Uterus (tissue), 4 donors: ENCODE measurements around the gene DHX34. TPM values are rescaled to one million over a fixed set of nuclear protein-coding genes. Genes with fewer than 3 reads are reported as not detected.
A peak's percentile ranks its signal among the peaks of the same experiment; 100 is the strongest.

Experiments
- DNase-seq, 2 donors: peaks; one replicate each; pipeline ENCODE4 v3.0.0-alpha.2; 2019 to 2020
- H3K27ac ChIP-seq, 2 donors: fragments of 200-600 bp; sonication (generic); 1 replicate in 1 of 2; 2 replicates in 1 of 2; pipeline ENCODE4 v1.5.1; 2016 to 2018
- H3K27me3 ChIP-seq, 2 donors: fragments of 200-600 bp; sonication (generic); one replicate each; pipeline ENCODE4 v1.5.1; 2018 to 2019; ENCODE audit warnings: control low read depth in 1 of 2
- H3K36me3 ChIP-seq, 2 donors: fragments of 200-600 bp; sonication (generic); one replicate each; pipeline ENCODE4 v1.5.1; 2019; ENCODE audit warnings: control low read depth in 1 of 2
- H3K4me1 ChIP-seq, 2 donors: fragments of 200-600 bp; sonication (generic); one replicate each; pipeline ENCODE4 v1.5.1; 2018 to 2019; ENCODE audit warnings: control low read depth in 1 of 2
- H3K4me3 ChIP-seq, 2 donors: fragments of 200-600 bp; sonication (generic); 1 replicate in 1 of 2; 2 replicates in 1 of 2; pipeline ENCODE4 v1.5.1; 2018 to 2019; ENCODE audit warnings: mild to moderate bottlenecking in 1 of 2
- H3K9me3 ChIP-seq, 2 donors: fragments of 200-600 bp; sonication (generic); one replicate each; pipeline ENCODE4 v1.5.1; 2019; ENCODE audit warnings: control low read depth in 1 of 2
- CTCF ChIP-seq, 4 experiments: fragments of 200-600 bp in 2 of 4; fragments of 450-650 bp in 2 of 4; sonication (generic) in 2 of 4; IDR thresholded peaks; one replicate each; pipeline ENCODE4 v1.5.1; 2016 to 2019; ENCODE audit warnings: antibody characterized with exemption in 4 of 4, mild to moderate bottlenecking in 2 of 4, moderate library complexity in 1 of 4
- POLR2A ChIP-seq, 2 donors: fragments of 450-650 bp; IDR thresholded peaks; one replicate each; pipeline ENCODE4 v1.6.1; 2016; ENCODE audit warnings: antibody characterized with exemption in 2 of 2, mild to moderate bottlenecking in 1 of 2, moderate library complexity in 1 of 2
- intact Hi-C: fragments of 100-400 bp; cut with DNase I; formaldehyde crosslinking; loops from one replicate; pipeline ENCODE4 v1.15.1; 2023; ENCODE audit warnings: low total_unique reads
- total RNA-seq, 4 donors: library from RNA; depleted of rRNA in 3 of 4; stranded (reverse); fragments of >200 nt in 3 of 4; gene quantifications; one replicate each; pipeline versions ENCODE4 v1.1.0 to v1.2.4, GENCODE V29; 2014 to 2023
- donor health status: DM: yes; HTN: yes; CAD: no.

Gene DHX34
- total RNA-seq, 4 donors from 2014 or later: 11.5 to 17.3 (median 15.8) TPM

GRCh38 chr19:47310819-47311218 is 38.3 kb upstream of the DHX34 start:
- no peak overlapping the region for H3K4me3 ChIP-seq
- no peaks in the 10 kb centered on the region for H3K36me3 ChIP-seq
- H3K4me1 ChIP-seq: no peaks in the 10 kb centered on the region
- DNase-seq: no peak
- H3K9me3 ChIP-seq: no peaks in the 10 kb centered on the region
- no peak overlapping the region for H3K27ac ChIP-seq
- TF ChIP-seq POLR2A (IDR thresholded peaks at IDR 0.05): no peak
- no peak for TF ChIP-seq CTCF (IDR thresholded peaks at IDR 0.05)
- intact Hi-C loops: no loop called here
- H3K27me3 ChIP-seq: no peaks in the 10 kb centered on the region

- no peak for DNase-seq
- no peaks in the 10 kb centered on the region for H3K9me3 ChIP-seq
- TF ChIP-seq CTCF (IDR thresholded peaks at IDR 0.05) (no peak), POLR2A (IDR thresholded peaks at IDR 0.05) (no peak)
- H3K36me3 ChIP-seq: no peaks in the 10 kb centered on the region
- no peaks in the 10 kb centered on the region for H3K4me1 ChIP-seq
- H3K27me3 ChIP-seq: no peaks in the 10 kb centered on the region
- no peak overlapping the region for H3K4me3 ChIP-seq
- H3K27ac ChIP-seq: no peak overlapping the region
- intact Hi-C loops: no loop called here
These were observed 36.6 kb upstream of the DHX34 start for GRCh38 chr19:47312366-47313006.

DNA sequence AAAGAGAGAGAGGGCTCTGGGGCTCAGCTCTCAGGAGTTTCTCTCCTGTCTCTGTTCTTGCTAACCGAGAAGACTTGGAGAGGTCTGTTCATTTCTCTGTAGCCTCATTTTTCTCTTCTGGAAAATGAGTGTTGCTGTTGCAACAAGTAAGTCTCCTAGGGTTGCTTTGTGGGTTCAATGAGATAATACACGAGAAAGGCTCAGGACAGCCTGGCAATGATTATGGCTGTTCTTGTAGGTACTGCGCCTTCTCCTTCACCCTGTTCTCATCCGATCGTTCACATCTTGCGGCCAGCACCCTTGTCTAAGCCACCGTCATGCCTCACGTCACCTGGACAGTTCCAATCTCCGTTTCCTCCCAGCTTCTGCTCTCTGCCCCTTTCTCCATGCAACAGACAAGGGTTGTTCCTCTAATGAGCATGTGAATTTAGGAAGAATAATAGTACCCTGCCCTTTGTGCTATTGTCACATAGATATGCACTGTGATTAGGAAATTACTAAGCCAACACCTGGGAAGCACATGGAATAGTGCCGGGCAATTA is 35.3 kb upstream of the DHX34 start:
- no peaks in the 10 kb centered on the region for H3K4me1 ChIP-seq
- intact Hi-C loops: no loop called here
- TF ChIP-seq POLR2A (IDR thresholded peaks at IDR 0.05) (no peak), CTCF (IDR thresholded peaks at IDR 0.05) (no peak)
- no peak overlapping the region for H3K4me3 ChIP-seq
- H3K36me3 ChIP-seq: no peaks in the 10 kb centered on the region
- H3K27me3 ChIP-seq: no peaks in the 10 kb centered on the region
- no peak overlapping the region for H3K27ac ChIP-seq
- no peak for DNase-seq
- H3K9me3 ChIP-seq: no peaks in the 10 kb centered on the region

DNA sequence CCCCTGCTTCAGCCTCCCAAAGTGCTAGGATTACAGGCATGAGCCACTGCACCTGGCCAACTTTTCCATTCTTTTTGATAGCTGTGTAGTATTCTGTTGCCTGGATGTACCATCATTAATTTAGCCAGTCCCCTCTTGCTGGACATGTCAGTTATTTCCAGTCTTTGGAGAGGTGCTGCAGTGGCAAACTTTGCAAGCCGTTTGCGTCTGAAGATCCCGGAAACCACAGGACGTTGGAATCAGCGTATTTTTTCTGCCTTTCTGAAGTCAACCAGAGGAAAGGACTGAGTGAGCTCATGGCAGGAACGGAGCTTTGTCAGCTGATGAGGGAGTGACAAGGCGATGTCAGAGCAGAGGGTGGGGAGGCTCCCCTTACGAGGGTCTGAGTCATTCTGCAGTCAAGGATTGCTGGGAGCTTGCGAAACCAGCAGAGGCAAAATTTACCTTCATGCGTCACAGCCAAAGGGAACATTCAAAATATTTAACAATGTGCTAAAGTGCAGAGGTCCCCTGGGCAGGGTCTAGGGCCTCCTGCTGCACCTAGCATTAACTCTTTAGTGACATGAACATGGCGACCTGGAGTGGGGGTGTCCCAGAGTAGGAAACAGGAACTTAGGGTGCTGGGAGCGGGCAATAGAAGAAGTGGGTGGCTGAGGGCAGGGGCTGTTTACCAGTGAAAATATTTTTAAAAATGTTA is 33.8 kb upstream of the DHX34 start:
- TF ChIP-seq POLR2A (IDR thresholded peaks at IDR 0.05): no peak
- TF ChIP-seq CTCF (IDR thresholded peaks at IDR 0.05): no peak
- Histone ChIP-seq H3K27me3 (no peaks in the 10 kb centered on the region), H3K27ac (no peak overlapping the region), H3K4me1 (no peaks in the 10 kb centered on the region), H3K36me3 (no peaks in the 10 kb centered on the region), H3K4me3 (no peak overlapping the region), H3K9me3 (no peaks in the 10 kb centered on the region)
- intact Hi-C loops: no loop called here
- DNase-seq: peak; percentile 42 to 45

- TF ChIP-seq CTCF (IDR thresholded peaks at IDR 0.05) (no peak), POLR2A (IDR thresholded peaks at IDR 0.05) (no peak)
- Histone ChIP-seq H3K4me3 (no peak overlapping the region), H3K4me1 (no peaks in the 10 kb centered on the region), H3K36me3 (no peaks in the 10 kb centered on the region), H3K9me3 (no peaks in the 10 kb centered on the region), H3K27me3 (no peaks in the 10 kb centered on the region), H3K27ac (no peak overlapping the region)
- intact Hi-C loops: no loop called here
- no peak for DNase-seq
These were observed 32.6 kb upstream of the DHX34 start for GRCh38 chr19:47316513-47316912.
